K562 (cell line): ENCODE results near the gene CXCL5. TPM values are rescaled to one million over a fixed set of nuclear protein-coding genes. Genes with fewer than 3 reads are reported as not detected.

Experiments
- polyA plus RNA-seq, 8 experiments: library from polyadenylated mRNA; depleted of rRNA in 4 of 8; stranded (reverse) in 5 of 8; unstranded in 3 of 8; fragments of >200 nt; fragmentation: Nextera tagmentation in 2 of 8; fragmentation: Illumina TruSeq in 1 of 8; extraction: Ambion mirVana in 2 of 8; extraction: Trizol in 1 of 8; gene quantifications; 2 replicates each; pipeline versions ENCODE4 v1.2.1 to v1.2.3, GENCODE V29; 2011 to 2014; ENCODE audit warnings: inconsistent platforms in 1 of 8, missing spikeins in 1 of 8
- small RNA-seq: library from RNA; depleted of rRNA; stranded (forward); fragments of <200 nt; gene quantifications from one replicate; pipeline ENCODE3, GENCODE V24; 2014
- total RNA-seq, 7 experiments: library from RNA; depleted of rRNA in 6 of 7; stranded (reverse); fragments of >200 nt in 6 of 7; fragmentation: Illumina TruSeq in 2 of 7; extraction: Trizol in 2 of 7; gene quantifications; 2 replicates each; pipeline versions ENCODE4 v1.2.1 to v1.2.3, GENCODE V29; 2011 to 2021; ENCODE audit warnings: low replicate concordance in 1 of 7

CXCL5 gene
- total and polyA plus RNA-seq, 9 of the 15 experiments (the other 6 are each of a cell fraction or from before 2014, with no cell fraction given) = not detected

Small RNAs within 50 kb of the gene (small RNA-seq; reads per million reads assigned to genes)
- gene RN7SL218P = not detected

Other genes starting within 250 kb of the CXCL5 start
Only the 7 nearest of the 8 such genes appear.
- not detected in 2 replicates for gene PF4V1, start 145.4 kb downstream of the CXCL5 start, total RNA-seq (2014; rRNA removed)
- not detected in 2 replicates for gene PF4V1, start 145.4 kb downstream of the CXCL5 start, total RNA-seq (2014; rRNA removed; fragmentation: Illumina TruSeq; extraction: Trizol)
- gene PF4V1, start 145.4 kb downstream of the CXCL5 start, total RNA-seq (2015; rRNA removed; fragmentation: Illumina TruSeq; extraction: Trizol) = not detected in 2 replicates
- not detected in 2 replicates for gene PF4V1, start 145.4 kb downstream of the CXCL5 start, total RNA-seq (2021)
- gene PF4V1, start 145.4 kb downstream of the CXCL5 start, polyA plus RNA-seq (2011; rRNA removed) = not detected in 2 replicates
- gene PF4V1, start 145.4 kb downstream of the CXCL5 start, polyA plus RNA-seq (2014; fragmentation: Illumina TruSeq; extraction: Trizol) = not detected in 2 replicates
- not detected for gene PF4V1, start 145.4 kb downstream of the CXCL5 start, polyA plus RNA-seq (2014; fragmentation: Nextera tagmentation; extraction: Ambion mirVana)
- gene PF4V1, start 145.4 kb downstream of the CXCL5 start, polyA plus RNA-seq (2014; rRNA removed) = not detected in 2 replicates
- 2.2 TPM in 1 of 2 replicates, not detected in the other for gene CXCL1, start 129.3 kb downstream of the CXCL5 start, total RNA-seq (2014; rRNA removed)
- gene CXCL1, start 129.3 kb downstream of the CXCL5 start, total RNA-seq (2014; rRNA removed; fragmentation: Illumina TruSeq; extraction: Trizol) = 0.22 and 0.29 TPM in 2 replicates
- not detected in 2 replicates for gene CXCL1, start 129.3 kb downstream of the CXCL5 start, total RNA-seq (2015; rRNA removed; fragmentation: Illumina TruSeq; extraction: Trizol)
- 0.22 TPM in 1 of 2 replicates, not detected in the other for gene CXCL1, start 129.3 kb downstream of the CXCL5 start, total RNA-seq (2021)
- 0.20 and 0.71 TPM in 2 replicates for gene CXCL1, start 129.3 kb downstream of the CXCL5 start, polyA plus RNA-seq (2011; rRNA removed)
- gene CXCL1, start 129.3 kb downstream of the CXCL5 start, polyA plus RNA-seq (2014; fragmentation: Illumina TruSeq; extraction: Trizol) = 0.25 and 0.34 TPM in 2 replicates
- under 1 TPM in 1 of 2 experiments, not detected in 1; 0.07 TPM for gene CXCL1, start 129.3 kb downstream of the CXCL5 start, polyA plus RNA-seq (2014; fragmentation: Nextera tagmentation; extraction: Ambion mirVana)
- gene CXCL1, start 129.3 kb downstream of the CXCL5 start, polyA plus RNA-seq (2014; rRNA removed) = 0.17 TPM in 1 of 2 replicates, not detected in the other
- not detected in 2 replicates for gene PF4, start 16.6 kb downstream of the CXCL5 start, total RNA-seq (2014; rRNA removed)
- gene PF4, start 16.6 kb downstream of the CXCL5 start, total RNA-seq (2014; rRNA removed; fragmentation: Illumina TruSeq; extraction: Trizol) = not detected in 2 replicates
- gene PF4, start 16.6 kb downstream of the CXCL5 start, total RNA-seq (2015; rRNA removed; fragmentation: Illumina TruSeq; extraction: Trizol) = not detected in 2 replicates
- gene PF4, start 16.6 kb downstream of the CXCL5 start, total RNA-seq (2021) = not detected in 2 replicates
- gene PF4, start 16.6 kb downstream of the CXCL5 start, polyA plus RNA-seq (2011; rRNA removed) = not detected in 2 replicates
- not detected in 2 replicates for gene PF4, start 16.6 kb downstream of the CXCL5 start, polyA plus RNA-seq (2014; fragmentation: Illumina TruSeq; extraction: Trizol)
- gene PF4, start 16.6 kb downstream of the CXCL5 start, polyA plus RNA-seq (2014; fragmentation: Nextera tagmentation; extraction: Ambion mirVana) = under 1 TPM in 1 of 2 experiments, not detected in 1; 0.11 TPM
- not detected in 2 replicates for gene PF4, start 16.6 kb downstream of the CXCL5 start, polyA plus RNA-seq (2014; rRNA removed)
- 0.37 TPM in 1 of 2 replicates, not detected in the other for gene PPBP, start 10.5 kb downstream of the CXCL5 start, total RNA-seq (2014; rRNA removed)
- gene PPBP, start 10.5 kb downstream of the CXCL5 start, total RNA-seq (2014; rRNA removed; fragmentation: Illumina TruSeq; extraction: Trizol) = 0.29 TPM in 1 of 2 replicates, not detected in the other
- 0.22 TPM in 1 of 2 replicates, not detected in the other for gene PPBP, start 10.5 kb downstream of the CXCL5 start, total RNA-seq (2015; rRNA removed; fragmentation: Illumina TruSeq; extraction: Trizol)
- gene PPBP, start 10.5 kb downstream of the CXCL5 start, total RNA-seq (2021) = not detected in 2 replicates
- gene PPBP, start 10.5 kb downstream of the CXCL5 start, polyA plus RNA-seq (2011; rRNA removed) = 0.15 and 0.38 TPM in 2 replicates
- gene PPBP, start 10.5 kb downstream of the CXCL5 start, polyA plus RNA-seq (2014; fragmentation: Illumina TruSeq; extraction: Trizol) = 0.28 TPM in 1 of 2 replicates, not detected in the other
- gene PPBP, start 10.5 kb downstream of the CXCL5 start, polyA plus RNA-seq (2014; fragmentation: Nextera tagmentation; extraction: Ambion mirVana) = under 1 TPM; 0.17 to 0.55 TPM
- gene PPBP, start 10.5 kb downstream of the CXCL5 start, polyA plus RNA-seq (2014; rRNA removed) = not detected in 2 replicates
- gene CXCL3, start 40.0 kb upstream of the CXCL5 start, total RNA-seq (2014; rRNA removed) = 8.1 and 8.4 TPM in 2 replicates
- gene CXCL3, start 40.0 kb upstream of the CXCL5 start, total RNA-seq (2014; rRNA removed; fragmentation: Illumina TruSeq; extraction: Trizol) = 6.1 and 8.0 TPM in 2 replicates
- gene CXCL3, start 40.0 kb upstream of the CXCL5 start, total RNA-seq (2015; rRNA removed; fragmentation: Illumina TruSeq; extraction: Trizol) = 2.7 and 3.1 TPM in 2 replicates
- 8.6 and 9.1 TPM in 2 replicates for gene CXCL3, start 40.0 kb upstream of the CXCL5 start, total RNA-seq (2021)
- gene CXCL3, start 40.0 kb upstream of the CXCL5 start, polyA plus RNA-seq (2011; rRNA removed) = 3.7 and 8.9 TPM in 2 replicates
- gene CXCL3, start 40.0 kb upstream of the CXCL5 start, polyA plus RNA-seq (2014; fragmentation: Illumina TruSeq; extraction: Trizol) = 6.1 and 6.3 TPM in 2 replicates
- gene CXCL3, start 40.0 kb upstream of the CXCL5 start, polyA plus RNA-seq (2014; fragmentation: Nextera tagmentation; extraction: Ambion mirVana) = 1 to 10 TPM; 2.3 to 5.0 TPM
- 8.9 and 12.1 TPM in 2 replicates for gene CXCL3, start 40.0 kb upstream of the CXCL5 start, polyA plus RNA-seq (2014; rRNA removed)
- 8.1 and 10.8 TPM in 2 replicates for gene CXCL2, start 100.5 kb upstream of the CXCL5 start, total RNA-seq (2014; rRNA removed)
- 4.8 and 5.6 TPM in 2 replicates for gene CXCL2, start 100.5 kb upstream of the CXCL5 start, total RNA-seq (2014; rRNA removed; fragmentation: Illumina TruSeq; extraction: Trizol)
- gene CXCL2, start 100.5 kb upstream of the CXCL5 start, total RNA-seq (2015; rRNA removed; fragmentation: Illumina TruSeq; extraction: Trizol) = 3.1 and 4.1 TPM in 2 replicates
- 8.5 and 12.5 TPM in 2 replicates for gene CXCL2, start 100.5 kb upstream of the CXCL5 start, total RNA-seq (2021)
- 1.2 and 3.5 TPM in 2 replicates for gene CXCL2, start 100.5 kb upstream of the CXCL5 start, polyA plus RNA-seq (2011; rRNA removed)
- 3.5 and 4.7 TPM in 2 replicates for gene CXCL2, start 100.5 kb upstream of the CXCL5 start, polyA plus RNA-seq (2014; fragmentation: Illumina TruSeq; extraction: Trizol)
- gene CXCL2, start 100.5 kb upstream of the CXCL5 start, polyA plus RNA-seq (2014; fragmentation: Nextera tagmentation; extraction: Ambion mirVana) = 1 to 10 TPM; 2.3 to 2.5 TPM
- 9.4 and 10.9 TPM in 2 replicates for gene CXCL2, start 100.5 kb upstream of the CXCL5 start, polyA plus RNA-seq (2014; rRNA removed)
- gene MTHFD2L, start 159.4 kb upstream of the CXCL5 start, total RNA-seq (2014; rRNA removed) = 26.7 and 38.1 TPM in 2 replicates
- 32.5 and 35.7 TPM in 2 replicates for gene MTHFD2L, start 159.4 kb upstream of the CXCL5 start, total RNA-seq (2014; rRNA removed; fragmentation: Illumina TruSeq; extraction: Trizol)
- gene MTHFD2L, start 159.4 kb upstream of the CXCL5 start, total RNA-seq (2015; rRNA removed; fragmentation: Illumina TruSeq; extraction: Trizol) = 24.0 and 26.6 TPM in 2 replicates
- 24.6 and 27.7 TPM in 2 replicates for gene MTHFD2L, start 159.4 kb upstream of the CXCL5 start, total RNA-seq (2021)
- gene MTHFD2L, start 159.4 kb upstream of the CXCL5 start, polyA plus RNA-seq (2011; rRNA removed) = 26.3 and 39.0 TPM in 2 replicates
- 19.1 and 19.7 TPM in 2 replicates for gene MTHFD2L, start 159.4 kb upstream of the CXCL5 start, polyA plus RNA-seq (2014; fragmentation: Illumina TruSeq; extraction: Trizol)
- gene MTHFD2L, start 159.4 kb upstream of the CXCL5 start, polyA plus RNA-seq (2014; fragmentation: Nextera tagmentation; extraction: Ambion mirVana) = 10 to 100 TPM; 10.0 to 13.7 TPM
- gene MTHFD2L, start 159.4 kb upstream of the CXCL5 start, polyA plus RNA-seq (2014; rRNA removed) = 26.0 and 29.8 TPM in 2 replicates